Liver (tissue), 9 donors: ENCODE results near the gene ZC3H12C. TPM values are rescaled to one million over a fixed set of nuclear protein-coding genes. Genes with fewer than 3 reads are reported as not detected.

Source experiments
- DNase-seq: peaks from one replicate; pipeline ENCODE4 v3.0.0-alpha.2; 2017; ENCODE audit warnings: low spot score
- H3K27ac ChIP-seq, 2 donors: one replicate each; pipeline ENCODE4 v1.7.0; 2013; ENCODE audit warnings: inconsistent platforms in 2 of 2, low read length in 2 of 2, control low read depth in 1 of 2, low read depth in 1 of 2, mild to moderate bottlenecking in 1 of 2
- H3K27me3 ChIP-seq, 4 donors: one replicate each; pipeline versions ENCODE4 v1.6.1 to v1.7.0; 2013; ENCODE audit warnings: low read length in 3 of 4, inconsistent platforms in 1 of 4, mild to moderate bottlenecking in 1 of 4, moderate library complexity in 1 of 4; ENCODE audit not compliant: control insufficient read depth in 4 of 4, insufficient read depth in 4 of 4
- H3K36me3 ChIP-seq, 4 donors: one replicate each; pipeline versions ENCODE4 v1.6.1 to v1.7.0; 2013; ENCODE audit warnings: low read length in 3 of 4, mild to moderate bottlenecking in 3 of 4, low read depth in 1 of 4, moderate library complexity in 1 of 4; ENCODE audit not compliant: control insufficient read depth in 4 of 4, insufficient read depth in 3 of 4
- H3K4me1 ChIP-seq, 4 donors: one replicate each; pipeline versions ENCODE4 v1.6.1 to v1.7.0; 2013; ENCODE audit warnings: low read length in 3 of 4, mild to moderate bottlenecking in 3 of 4, moderate library complexity in 1 of 4; ENCODE audit not compliant: control insufficient read depth in 4 of 4, insufficient read depth in 4 of 4
- H3K4me3 ChIP-seq, 3 donors: one replicate each; pipeline versions ENCODE4 v1.6.1 to v1.7.0; 2013; ENCODE audit warnings: low read length in 3 of 3, control low read depth in 1 of 3, low read depth in 1 of 3, mild to moderate bottlenecking in 1 of 3
- H3K9ac ChIP-seq, 2 donors: one replicate each; pipeline ENCODE4 v1.7.0; 2013; ENCODE audit warnings: low read length in 2 of 2, mild to moderate bottlenecking in 2 of 2, moderate library complexity in 2 of 2, control low read depth in 1 of 2, low read depth in 1 of 2
- H3K9me3 ChIP-seq, 4 donors: one replicate each; pipeline versions ENCODE4 v1.6.1 to v1.7.0; 2013; ENCODE audit warnings: low read length in 3 of 4; ENCODE audit not compliant: control insufficient read depth in 4 of 4
- FOXA1 ChIP-seq: IDR thresholded peaks from 2 replicates; pipeline ENCODE4 v1.6.1; 2016; ENCODE audit warnings: antibody characterized with exemption
- FOXA2 ChIP-seq: IDR thresholded peaks from 2 replicates; pipeline ENCODE4 v1.6.1; 2016; ENCODE audit warnings: antibody characterized with exemption
- GABPA ChIP-seq, 2 donors: IDR thresholded peaks in 1 of 2; conservative IDR thresholded peaks in 1 of 2; 2 replicates each; pipeline ENCODE4 v1.6.1; 2016; ENCODE audit warnings: antibody characterized with exemption in 2 of 2, mild to moderate bottlenecking in 1 of 2, moderate library complexity in 1 of 2
- HNF4A ChIP-seq, 2 donors: conservative IDR thresholded peaks; 2 replicates each; pipeline ENCODE4 v1.6.1; 2016; ENCODE audit warnings: antibody characterized with exemption in 2 of 2, mild to moderate bottlenecking in 2 of 2
- HNF4G ChIP-seq: IDR thresholded peaks from 2 replicates; pipeline ENCODE4 v1.6.1; 2016; ENCODE audit warnings: antibody characterized with exemption
- JUND ChIP-seq, 2 donors: IDR thresholded peaks; 2 replicates each; pipeline ENCODE4 v1.6.1; 2016; ENCODE audit warnings: antibody characterized with exemption in 2 of 2
- NR2F2 ChIP-seq: IDR thresholded peaks from 2 replicates; pipeline ENCODE4 v1.6.1; 2016; ENCODE audit warnings: antibody characterized with exemption
- RAD21 ChIP-seq, 2 donors: IDR thresholded peaks; 2 replicates each; pipeline ENCODE4 v1.6.1; 2016; ENCODE audit warnings: antibody characterized with exemption in 2 of 2, mild to moderate bottlenecking in 2 of 2
- RXRA ChIP-seq, 2 donors: IDR thresholded peaks; 2 replicates each; pipeline ENCODE4 v1.6.1; 2017 to 2018; ENCODE audit warnings: antibody characterized with exemption in 2 of 2, mild to moderate bottlenecking in 1 of 2
- SP1 ChIP-seq: IDR thresholded peaks from 2 replicates; pipeline ENCODE4 v1.6.1; 2018; ENCODE audit warnings: antibody characterized with exemption, mild to moderate bottlenecking
- TAF1 ChIP-seq: conservative IDR thresholded peaks from 2 replicates; pipeline ENCODE4 v1.6.1; 2016; ENCODE audit warnings: antibody characterized with exemption, mild to moderate bottlenecking
- YY1 ChIP-seq: IDR thresholded peaks from 2 replicates; pipeline ENCODE4 v1.6.1; 2016; ENCODE audit warnings: antibody characterized with exemption, mild to moderate bottlenecking
- WGBS: extraction: QIAGEN DNeasy Blood & Tissue Kit; methylation state at CpG from one replicate; pipeline ENCODE4 v1.1.7; 2013; 5-methylcytosine and 5-hydroxymethylcytosine counted together
- polyA plus RNA-seq, 2 donors: library from polyadenylated mRNA; stranded (reverse) in 1 of 2; unstranded in 1 of 2; fragments of 200-250 nt in 1 of 2; fragments of >200 nt in 1 of 2; fragmentation: Nextera tagmentation in 1 of 2; extraction: Ambion mirVana in 1 of 2; gene quantifications; one replicate each; pipeline versions ENCODE4 v1.2.1 to v1.2.3, GENCODE V29; 2013 to 2015
- total RNA-seq, 2 donors: library from RNA; depleted of rRNA; stranded (reverse); fragments of >200 nt; gene quantifications; one replicate each; pipeline ENCODE4 v1.2.3, GENCODE V29; 2014
- TF ChIP-seq, protein P1 (sequence below): fragments of 150-350 bp; IDR thresholded peaks from 2 replicates; pipeline ENCODE4 v1.5.1; 2017; ENCODE audit warnings: improper control_type of control experiment, low read depth, low read length; ENCODE audit not compliant: missing input control
- TF ChIP-seq, protein P2 (sequence below): IDR thresholded peaks from 2 replicates; pipeline ENCODE4 v1.6.1; 2016; ENCODE audit warnings: antibody characterized with exemption
- TF ChIP-seq, protein P3 (sequence below): IDR thresholded peaks from 2 replicates; pipeline ENCODE4 v1.6.1; 2016; ENCODE audit warnings: antibody characterized with exemption
- TF ChIP-seq, protein P4 (sequence below): IDR thresholded peaks from 2 replicates; pipeline ENCODE4 v1.6.1; 2016; ENCODE audit warnings: antibody characterized with exemption, mild to moderate bottlenecking
- donor health status: healthy.
- donor health status: healthy.
- donor health status: healthy.
- donor health status: healthy.
- donor health status: healthy.

Gene ZC3H12C
- total and polyA plus RNA-seq, 4 donors, result 0.92 to 9.6 (median 2.3) TPM

DNA sequence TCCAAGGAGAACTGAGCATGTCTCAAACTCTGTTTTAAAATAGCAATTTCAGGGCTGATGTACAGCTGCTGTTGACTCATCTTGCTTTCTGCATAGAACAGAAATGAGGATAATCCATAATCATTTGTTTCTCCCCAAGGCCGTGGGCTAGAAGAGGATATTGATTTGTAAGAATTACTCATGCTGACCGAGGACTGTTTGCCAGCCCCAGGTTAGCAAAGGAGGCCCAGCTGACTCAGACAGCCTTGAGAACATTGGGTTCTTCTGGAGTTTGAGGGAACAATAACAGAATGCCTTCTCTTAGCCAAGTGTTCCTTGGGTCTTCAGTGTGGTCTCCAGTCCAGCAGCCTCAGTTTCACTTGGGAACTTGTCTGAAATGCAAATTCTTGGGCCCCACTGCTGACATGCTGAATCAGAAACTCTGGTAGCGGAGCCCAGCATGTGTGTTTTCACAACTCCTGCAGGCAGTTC is 92.0 kb downstream of the ZC3H12C start:
- Histone ChIP-seq H3K4me1 (no peaks in the 10 kb centered on the region), H3K36me3 (no peaks in the 10 kb centered on the region), H3K27ac (no peak overlapping the region), H3K9me3 (no peaks in the 10 kb centered on the region), H3K9ac (no peak overlapping the region), H3K27me3 (no peaks in the 10 kb centered on the region), H3K4me3 (no peak overlapping the region)
- 79% methylated on average over 3 of the region's 3 CpGs for WGBS
- no peak for DNase-seq
- TF ChIP-seq RXRA (IDR thresholded peaks at IDR 0.05) (no peak), HNF4G (no peak), JUND (IDR thresholded peaks at IDR 0.05) (no peak), NR2F2 (no peak), TAF1 (no peak), HNF4A (conservative IDR thresholded peaks at IDR 0.05) (no peak), GABPA (IDR thresholded peaks at IDR 0.05 in 1 of 2, conservative IDR thresholded peaks at IDR 0.05 in 1 of 2) (no peak), SP1 (no peak), FOXA1 (no peak), FOXA2 (no peak), RAD21 (IDR thresholded peaks at IDR 0.05) (no peak), YY1 (no peak)
- TF ChIP-seq, protein P1, sequence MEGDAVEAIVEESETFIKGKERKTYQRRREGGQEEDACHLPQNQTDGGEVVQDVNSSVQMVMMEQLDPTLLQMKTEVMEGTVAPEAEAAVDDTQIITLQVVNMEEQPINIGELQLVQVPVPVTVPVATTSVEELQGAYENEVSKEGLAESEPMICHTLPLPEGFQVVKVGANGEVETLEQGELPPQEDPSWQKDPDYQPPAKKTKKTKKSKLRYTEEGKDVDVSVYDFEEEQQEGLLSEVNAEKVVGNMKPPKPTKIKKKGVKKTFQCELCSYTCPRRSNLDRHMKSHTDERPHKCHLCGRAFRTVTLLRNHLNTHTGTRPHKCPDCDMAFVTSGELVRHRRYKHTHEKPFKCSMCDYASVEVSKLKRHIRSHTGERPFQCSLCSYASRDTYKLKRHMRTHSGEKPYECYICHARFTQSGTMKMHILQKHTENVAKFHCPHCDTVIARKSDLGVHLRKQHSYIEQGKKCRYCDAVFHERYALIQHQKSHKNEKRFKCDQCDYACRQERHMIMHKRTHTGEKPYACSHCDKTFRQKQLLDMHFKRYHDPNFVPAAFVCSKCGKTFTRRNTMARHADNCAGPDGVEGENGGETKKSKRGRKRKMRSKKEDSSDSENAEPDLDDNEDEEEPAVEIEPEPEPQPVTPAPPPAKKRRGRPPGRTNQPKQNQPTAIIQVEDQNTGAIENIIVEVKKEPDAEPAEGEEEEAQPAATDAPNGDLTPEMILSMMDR, result no peak
- TF ChIP-seq, protein P2, sequence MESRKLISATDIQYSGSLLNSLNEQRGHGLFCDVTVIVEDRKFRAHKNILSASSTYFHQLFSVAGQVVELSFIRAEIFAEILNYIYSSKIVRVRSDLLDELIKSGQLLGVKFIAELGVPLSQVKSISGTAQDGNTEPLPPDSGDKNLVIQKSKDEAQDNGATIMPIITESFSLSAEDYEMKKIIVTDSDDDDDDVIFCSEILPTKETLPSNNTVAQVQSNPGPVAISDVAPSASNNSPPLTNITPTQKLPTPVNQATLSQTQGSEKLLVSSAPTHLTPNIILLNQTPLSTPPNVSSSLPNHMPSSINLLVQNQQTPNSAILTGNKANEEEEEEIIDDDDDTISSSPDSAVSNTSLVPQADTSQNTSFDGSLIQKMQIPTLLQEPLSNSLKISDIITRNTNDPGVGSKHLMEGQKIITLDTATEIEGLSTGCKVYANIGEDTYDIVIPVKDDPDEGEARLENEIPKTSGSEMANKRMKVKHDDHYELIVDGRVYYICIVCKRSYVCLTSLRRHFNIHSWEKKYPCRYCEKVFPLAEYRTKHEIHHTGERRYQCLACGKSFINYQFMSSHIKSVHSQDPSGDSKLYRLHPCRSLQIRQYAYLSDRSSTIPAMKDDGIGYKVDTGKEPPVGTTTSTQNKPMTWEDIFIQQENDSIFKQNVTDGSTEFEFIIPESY, result no peak
- TF ChIP-seq, protein P3, sequence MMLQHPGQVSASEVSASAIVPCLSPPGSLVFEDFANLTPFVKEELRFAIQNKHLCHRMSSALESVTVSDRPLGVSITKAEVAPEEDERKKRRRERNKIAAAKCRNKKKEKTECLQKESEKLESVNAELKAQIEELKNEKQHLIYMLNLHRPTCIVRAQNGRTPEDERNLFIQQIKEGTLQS, result no peak
- TF ChIP-seq, protein P4, sequence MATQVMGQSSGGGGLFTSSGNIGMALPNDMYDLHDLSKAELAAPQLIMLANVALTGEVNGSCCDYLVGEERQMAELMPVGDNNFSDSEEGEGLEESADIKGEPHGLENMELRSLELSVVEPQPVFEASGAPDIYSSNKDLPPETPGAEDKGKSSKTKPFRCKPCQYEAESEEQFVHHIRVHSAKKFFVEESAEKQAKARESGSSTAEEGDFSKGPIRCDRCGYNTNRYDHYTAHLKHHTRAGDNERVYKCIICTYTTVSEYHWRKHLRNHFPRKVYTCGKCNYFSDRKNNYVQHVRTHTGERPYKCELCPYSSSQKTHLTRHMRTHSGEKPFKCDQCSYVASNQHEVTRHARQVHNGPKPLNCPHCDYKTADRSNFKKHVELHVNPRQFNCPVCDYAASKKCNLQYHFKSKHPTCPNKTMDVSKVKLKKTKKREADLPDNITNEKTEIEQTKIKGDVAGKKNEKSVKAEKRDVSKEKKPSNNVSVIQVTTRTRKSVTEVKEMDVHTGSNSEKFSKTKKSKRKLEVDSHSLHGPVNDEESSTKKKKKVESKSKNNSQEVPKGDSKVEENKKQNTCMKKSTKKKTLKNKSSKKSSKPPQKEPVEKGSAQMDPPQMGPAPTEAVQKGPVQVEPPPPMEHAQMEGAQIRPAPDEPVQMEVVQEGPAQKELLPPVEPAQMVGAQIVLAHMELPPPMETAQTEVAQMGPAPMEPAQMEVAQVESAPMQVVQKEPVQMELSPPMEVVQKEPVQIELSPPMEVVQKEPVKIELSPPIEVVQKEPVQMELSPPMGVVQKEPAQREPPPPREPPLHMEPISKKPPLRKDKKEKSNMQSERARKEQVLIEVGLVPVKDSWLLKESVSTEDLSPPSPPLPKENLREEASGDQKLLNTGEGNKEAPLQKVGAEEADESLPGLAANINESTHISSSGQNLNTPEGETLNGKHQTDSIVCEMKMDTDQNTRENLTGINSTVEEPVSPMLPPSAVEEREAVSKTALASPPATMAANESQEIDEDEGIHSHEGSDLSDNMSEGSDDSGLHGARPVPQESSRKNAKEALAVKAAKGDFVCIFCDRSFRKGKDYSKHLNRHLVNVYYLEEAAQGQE, result no peak

DNA sequence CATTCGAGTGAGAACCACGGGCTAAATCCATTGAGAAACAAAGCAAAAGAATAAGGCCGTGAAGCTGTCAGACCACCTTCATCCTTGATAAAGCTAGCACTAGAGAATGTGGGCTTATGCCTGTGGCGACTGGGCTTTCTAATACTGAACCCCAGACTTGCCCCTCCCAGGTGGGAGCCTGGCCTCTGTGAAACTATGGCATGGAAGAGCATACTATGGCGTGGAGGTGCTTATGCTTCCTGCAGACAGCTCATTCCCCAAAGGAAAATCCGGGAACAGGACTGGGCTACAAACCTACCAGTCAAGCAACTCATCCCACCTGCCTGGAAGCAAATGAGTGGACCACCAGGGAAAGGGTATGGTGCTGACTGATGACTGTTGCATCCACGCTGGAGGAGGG is 92.4 kb downstream of the ZC3H12C start:
- DNase-seq, result no peak
- no peak overlapping the region for H3K27ac ChIP-seq
- no peaks in the 10 kb centered on the region for H3K9me3 ChIP-seq
- no peaks in the 10 kb centered on the region for H3K36me3 ChIP-seq
- TF ChIP-seq, protein P3, result no peak
- TF ChIP-seq HNF4A (conservative IDR thresholded peaks at IDR 0.05) (no peak), JUND (IDR thresholded peaks at IDR 0.05) (no peak), GABPA (IDR thresholded peaks at IDR 0.05 in 1 of 2, conservative IDR thresholded peaks at IDR 0.05 in 1 of 2) (no peak)
- TF ChIP-seq, protein P4, result no peak
- H3K27me3 ChIP-seq, result no peaks in the 10 kb centered on the region
- H3K4me3 ChIP-seq, result no peak overlapping the region
- H3K4me1 ChIP-seq, result no peaks in the 10 kb centered on the region
- no peak overlapping the region for H3K9ac ChIP-seq
- WGBS, result 90% methylated on average over 7 of the region's 7 CpGs
